HEK293T (cell line): ENCODE data around the gene HMCN2.
"Not testable (repeated sequence)": the region's sequence is repeated elsewhere in the genome, so short reads cannot be mapped to it uniquely, and the experiment has no call there.

Experiments used
- CTCF ChIA-PET: fragments of 350-600 bp; formaldehyde crosslinking; extraction: SDS; loops from one replicate; lab custom pipeline; 2021; ENCODE audit warnings: antibody characterized with exemption, inconsistent platforms; lab: Yijun Ruan, JAX
- POLR2A ChIA-PET: fragments of 350-600 bp; formaldehyde crosslinking; extraction: SDS; loops from one replicate; lab custom pipeline; 2020; ENCODE audit warnings: antibody characterized with exemption, inconsistent platforms; lab: Yijun Ruan, JAX
- DNase-seq: peaks from one replicate; pipeline ENCODE4 v3.0.0; 2012; ENCODE audit warnings: mixed read lengths; ENCODE audit errors: extremely low spot score
- ARNT ChIP-seq: fragments of 450-650 bp; IDR thresholded peaks from 2 replicates; pipeline ENCODE4 v1.6.1; 2017; ENCODE audit warnings: mild to moderate bottlenecking
- BHLHE40 ChIP-seq: fragments of 450-650 bp; IDR thresholded peaks from 2 replicates; pipeline ENCODE4 v1.6.1; 2016; ENCODE audit warnings: mild to moderate bottlenecking, moderate library complexity, borderline replicate concordance
- CTBP1 ChIP-seq: fragments of 450-650 bp; IDR thresholded peaks from 2 replicates; pipeline ENCODE4 v1.6.1; 2016; ENCODE audit warnings: borderline replicate concordance
- ELF4 ChIP-seq: fragments of 450-650 bp; IDR thresholded peaks from 2 replicates; pipeline ENCODE4 v1.6.1; 2017; ENCODE audit warnings: antibody characterized with exemption
- FOXA1 ChIP-seq: fragments of 450-650 bp; IDR thresholded peaks from 2 replicates; pipeline ENCODE4 v1.6.1; 2016; ENCODE audit warnings: mild to moderate bottlenecking
- FOXK2 ChIP-seq: fragments of 450-650 bp; IDR thresholded peaks from 2 replicates; pipeline ENCODE4 v1.6.1; 2016; ENCODE audit warnings: mild to moderate bottlenecking
- FOXM1 ChIP-seq: fragments of 450-650 bp; IDR thresholded peaks from 2 replicates; pipeline ENCODE4 v1.6.1; 2017; ENCODE audit warnings: mild to moderate bottlenecking, borderline replicate concordance
- HDGF ChIP-seq: fragments of 450-650 bp; IDR thresholded peaks from 2 replicates; pipeline ENCODE4 v1.6.1; 2017; ENCODE audit warnings: antibody characterized with exemption, borderline replicate concordance
- L3MBTL2 ChIP-seq: fragments of 450-650 bp; conservative IDR thresholded peaks from 2 replicates; pipeline ENCODE4 v1.6.1; 2016; ENCODE audit warnings: mild to moderate bottlenecking
- LEF1 ChIP-seq: fragments of 450-650 bp; IDR thresholded peaks from 2 replicates; pipeline ENCODE4 v1.6.1; 2017; ENCODE audit warnings: mild to moderate bottlenecking, borderline replicate concordance
- NFRKB ChIP-seq: fragments of 450-650 bp; IDR thresholded peaks from 2 replicates; pipeline ENCODE4 v1.6.1; 2016; ENCODE audit warnings: mild to moderate bottlenecking, moderate library complexity
- SP1 ChIP-seq: fragments of 450-650 bp; IDR thresholded peaks from 2 replicates; pipeline ENCODE4 v1.6.1; 2017
- SUZ12 ChIP-seq: fragments of 450-650 bp; IDR thresholded peaks from 2 replicates; pipeline ENCODE4 v1.6.1; 2016; ENCODE audit warnings: mild to moderate bottlenecking
- TARDBP ChIP-seq: fragments of 450-650 bp; IDR thresholded peaks from 2 replicates; pipeline ENCODE4 v1.6.1; 2016
- ZNF384 ChIP-seq: fragments of 450-650 bp; IDR thresholded peaks from 2 replicates; pipeline ENCODE4 v1.6.1; 2016
- TF ChIP-seq, protein P1 (sequence below): fragments of 450-650 bp; IDR thresholded peaks from 2 replicates; pipeline ENCODE4 v1.6.1; 2016

Gene HMCN2

DNA sequence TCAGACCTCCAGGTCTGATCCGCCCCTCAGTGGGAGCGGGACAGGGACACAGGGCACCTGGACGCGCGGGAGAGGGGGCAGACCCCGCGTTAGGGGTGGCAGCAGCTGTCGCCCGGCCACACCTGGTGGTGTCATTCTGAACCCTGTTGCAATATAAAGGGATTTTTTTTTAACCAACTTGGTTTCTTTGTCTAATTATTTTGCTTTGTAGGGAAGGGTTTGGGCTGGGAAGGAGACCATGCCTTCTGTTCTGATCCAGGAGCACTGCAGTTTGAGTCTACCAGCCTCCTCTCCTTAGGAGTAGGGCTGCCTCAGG lies 168.3 kb downstream of the HMCN2 start:
- TF ChIP-seq SP1 (no peak), HDGF (no peak), FOXM1 (no peak)
- DNase-seq = no peak
- CTCF ChIA-PET = no interaction called here
- POLR2A ChIA-PET = interaction anchor here (1.1 kb wide), 1 partner anchor 13 kb away, joined by 4 read pairs; no protein-coding TSS in a partner anchor

DNA sequence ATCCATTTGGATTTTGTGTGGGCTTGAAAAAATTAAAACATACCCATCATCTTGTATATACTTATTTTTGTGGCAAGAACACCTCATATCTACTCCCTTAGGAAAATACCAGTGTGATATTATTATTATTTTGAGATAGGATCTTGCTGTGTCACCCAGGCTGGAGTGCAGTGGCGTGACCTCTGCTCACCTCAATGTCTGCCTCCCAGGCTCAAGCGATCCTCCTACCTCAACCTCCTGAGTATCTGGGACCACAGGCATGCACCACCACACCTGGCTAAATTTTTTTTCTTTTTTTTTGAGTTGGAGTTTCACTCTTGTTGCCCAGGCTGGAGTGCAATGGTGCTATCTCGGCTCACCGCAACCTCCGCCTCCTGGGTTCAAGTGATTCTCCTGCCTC lies 169.1 kb downstream of the HMCN2 start:
- CTCF ChIA-PET, POLR2A ChIA-PET, DNase-seq: not testable (repeated sequence)

DNA sequence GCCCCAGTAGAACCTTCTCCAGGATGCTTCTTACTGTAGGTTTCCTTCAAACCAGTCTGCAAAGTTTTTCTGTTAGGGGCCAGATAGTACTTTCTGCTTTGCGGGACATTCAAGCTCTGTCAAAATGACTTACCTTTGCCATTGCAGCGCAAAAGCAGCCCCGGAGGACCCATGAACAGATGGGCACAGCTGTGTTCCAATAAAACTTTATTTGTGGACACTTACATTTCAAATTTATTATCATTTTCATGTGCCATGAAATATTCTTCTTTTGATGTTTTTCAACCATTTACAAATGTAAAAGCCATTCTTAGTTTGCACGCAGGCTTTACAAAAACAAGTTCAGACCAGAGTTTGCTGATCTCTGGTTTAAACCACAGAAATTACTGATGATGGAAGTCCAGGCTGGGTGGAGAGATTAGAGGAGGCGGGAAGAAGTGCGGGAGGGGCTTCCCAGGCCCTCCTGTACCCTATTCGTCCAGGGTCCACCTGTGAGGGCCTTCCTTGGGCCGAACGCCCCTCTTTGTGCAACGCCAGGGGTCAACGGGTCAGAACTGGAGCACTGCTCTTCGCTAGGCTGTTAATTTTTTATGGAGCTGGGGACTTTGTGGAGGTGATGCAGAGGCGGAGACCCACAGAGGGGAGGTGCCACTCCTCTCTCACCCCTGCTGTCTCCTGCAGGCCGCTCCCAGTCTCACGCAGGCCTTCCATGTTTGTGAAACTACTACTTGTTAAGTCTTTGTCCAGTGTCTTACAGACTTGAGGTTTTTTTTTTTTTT lies 171.6 kb downstream of the HMCN2 start:
- TF ChIP-seq FOXM1 (no peak), HDGF (no peak), NFRKB (no peak), CTBP1 (no peak), TARDBP (no peak), L3MBTL2 (no peak)
- CTCF ChIA-PET = no interaction called here
- POLR2A ChIA-PET = interaction anchor here (1.1 to 1.7 kb wide), 3 partner anchors 10 to 257 kb away, joined by 3 to 5 read pairs (median 4); no protein-coding TSS in a partner anchor
- no peak for DNase-seq

- no peak for DNase-seq
- CTCF ChIA-PET = interaction anchor here (0.7 kb wide), 1 partner anchor 80 kb away, joined by 4 read pairs; no protein-coding TSS in a partner anchor
- TF ChIP-seq L3MBTL2 (no peak), NFRKB (no peak), ZNF384 (no peak), FOXA1 (no peak), TARDBP (no peak), CTBP1 (no peak), LEF1 (no peak), FOXK2 (no peak), ARNT (no peak), SP1 (no peak), ELF4 (no peak), FOXM1 (no peak), HDGF (no peak), SUZ12 (no peak), BHLHE40 (no peak)
- TF ChIP-seq, protein P1, sequence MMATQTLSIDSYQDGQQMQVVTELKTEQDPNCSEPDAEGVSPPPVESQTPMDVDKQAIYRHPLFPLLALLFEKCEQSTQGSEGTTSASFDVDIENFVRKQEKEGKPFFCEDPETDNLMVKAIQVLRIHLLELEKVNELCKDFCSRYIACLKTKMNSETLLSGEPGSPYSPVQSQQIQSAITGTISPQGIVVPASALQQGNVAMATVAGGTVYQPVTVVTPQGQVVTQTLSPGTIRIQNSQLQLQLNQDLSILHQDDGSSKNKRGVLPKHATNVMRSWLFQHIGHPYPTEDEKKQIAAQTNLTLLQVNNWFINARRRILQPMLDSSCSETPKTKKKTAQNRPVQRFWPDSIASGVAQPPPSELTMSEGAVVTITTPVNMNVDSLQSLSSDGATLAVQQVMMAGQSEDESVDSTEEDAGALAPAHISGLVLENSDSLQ = no peak
- POLR2A ChIA-PET = interaction anchor here (0.7 to 1.1 kb wide), 2 partner anchors 9 to 256 kb away, joined by 3 read pairs; no protein-coding TSS in a partner anchor
Observed at GRCh38 chr9:130438382-130438981, 172.9 kb downstream of the HMCN2 start.

DNA sequence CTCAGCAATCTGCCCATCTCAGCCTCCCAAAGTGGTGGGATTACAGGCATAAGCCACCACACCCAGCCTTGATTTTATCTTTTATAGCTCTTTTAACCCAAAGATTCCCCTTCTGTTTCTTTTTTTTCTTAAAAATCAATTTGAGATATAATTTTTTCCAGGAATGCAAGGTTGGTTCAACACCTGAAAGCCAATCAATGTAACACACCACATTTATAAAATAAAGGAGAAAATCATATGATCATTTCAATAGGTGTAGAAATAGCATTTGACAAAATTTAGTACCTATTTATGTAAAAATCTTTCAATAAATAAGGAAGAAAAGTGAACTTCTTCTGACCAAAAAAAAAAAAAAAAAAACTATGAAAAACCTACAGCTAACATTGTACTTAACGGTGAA lies 175.5 kb downstream of the HMCN2 start:
- ChIA-PET CTCF (no interaction called here), POLR2A (no interaction called here)
- TF ChIP-seq HDGF (no peak), LEF1 (no peak), ARNT (no peak), TARDBP (no peak), SUZ12 (no peak), BHLHE40 (no peak), CTBP1 (no peak)
- no peak for DNase-seq

DNA sequence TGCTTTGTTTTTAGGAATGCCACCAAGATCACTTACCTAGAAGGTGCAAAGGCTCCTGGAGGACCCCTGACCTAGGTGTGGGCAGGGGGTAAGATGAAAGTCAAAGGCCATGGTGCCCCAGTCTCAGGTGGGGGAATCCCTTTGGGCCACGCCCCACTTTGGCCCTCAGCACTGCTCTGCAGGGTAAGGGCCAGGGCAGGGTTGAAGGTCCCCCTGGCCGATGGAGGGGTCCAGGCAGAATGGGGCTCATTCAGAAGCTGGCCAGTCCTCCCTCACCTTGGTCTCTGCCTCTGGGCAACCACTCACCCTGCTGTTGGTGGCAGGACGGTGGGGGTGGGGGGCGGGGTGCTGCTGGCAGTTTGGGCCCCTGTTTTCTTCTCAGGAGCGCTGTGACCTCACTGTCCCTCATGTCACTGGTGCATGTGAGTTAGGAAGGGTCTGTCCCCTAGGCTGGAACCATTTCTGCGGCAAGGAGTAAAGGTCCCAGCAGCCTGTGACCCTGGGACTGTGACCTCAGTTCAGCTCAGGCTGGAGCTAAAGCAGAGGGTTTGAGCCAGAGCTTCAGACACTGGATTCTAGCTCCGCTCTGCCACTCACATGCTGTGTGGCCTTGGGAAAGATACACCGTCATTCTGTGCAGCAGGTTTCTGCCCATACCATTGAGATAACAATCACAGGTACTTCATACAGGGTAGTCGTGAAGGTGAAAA lies 177.3 kb downstream of the HMCN2 start:
- ChIA-PET POLR2A (no interaction called here), CTCF (no interaction called here)
- DNase-seq = no peak
- TF ChIP-seq, protein P1 = no peak
- TF ChIP-seq BHLHE40 (no peak), HDGF (no peak), L3MBTL2 (no peak), FOXA1 (no peak), SUZ12 (no peak), FOXM1 (no peak), ELF4 (no peak), LEF1 (no peak), SP1 (no peak), ZNF384 (no peak), ARNT (no peak)

GRCh38 chr9:130443456-130443801 lies 177.9 kb downstream of the HMCN2 start:
- ChIA-PET POLR2A (no interaction called here), CTCF (interaction anchor here (0.6 kb wide), 1 partner anchor 168 kb away, joined by 3 read pairs; no protein-coding TSS in a partner anchor)
- DNase-seq = no peak
- no peak for TF ChIP-seq L3MBTL2
- no peak for TF ChIP-seq TARDBP
